Mucosa of gallbladder (tissue), 1 donor: ENCODE measurements around the gene DNAJC3. TPM values are rescaled to one million over a fixed set of nuclear protein-coding genes. Genes with fewer than 3 reads are reported as not detected.
A peak's percentile ranks its signal among the peaks of the same experiment; 100 is the strongest.
"Not testable (repeated sequence)": the region's sequence is repeated elsewhere in the genome, so short reads cannot be mapped to it uniquely, and the experiment has no call there.

Experiments used
- DNase-seq: peaks from one replicate; pipeline ENCODE4 v3.0.0-alpha.2; 2020; ENCODE audit warnings: low spot score
- total RNA-seq: library from RNA; stranded (reverse); gene quantifications from one replicate; pipeline ENCODE4 v1.2.1, GENCODE V29; 2021
- donor health status: DM: no; HTN: no; CAD: no.

The DNAJC3 gene
- total RNA-seq, 1 donor from 2014 or later = 76.5 TPM

- DNase-seq = no peak
These were observed 104.1 kb downstream of the DNAJC3 start for GRCh38 chr13:95781016-95781415.

GRCh38 chr13:95781940-95782339 lies 105.0 kb downstream of the DNAJC3 start:
- DNase-seq = not testable (repeated sequence)

DNA sequence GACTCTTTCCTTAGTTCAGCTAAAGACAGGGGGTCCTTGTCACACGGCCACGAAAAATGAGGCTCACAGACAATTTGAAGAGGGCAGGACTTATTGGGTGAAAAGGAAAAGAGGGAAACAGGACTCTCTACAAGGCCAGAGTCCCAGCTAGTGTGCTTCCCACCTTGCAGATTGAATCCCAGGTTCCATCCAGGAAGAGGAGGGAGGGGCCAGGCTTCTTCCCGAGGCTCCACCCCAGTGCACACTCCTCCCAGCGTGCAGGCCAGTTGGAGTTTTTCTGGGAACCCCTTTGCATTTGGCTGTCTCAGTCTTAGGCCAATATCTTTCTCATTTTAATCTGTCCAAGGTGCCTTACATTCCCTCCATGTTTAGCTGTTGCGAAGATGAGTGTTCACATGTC lies 106.8 kb downstream of the DNAJC3 start:
- no peak for DNase-seq

GRCh38 chr13:95784161-95784899 lies 107.4 kb downstream of the DNAJC3 start:
- DNase-seq = no peak

GRCh38 chr13:95784900-95785290 lies 108.0 kb downstream of the DNAJC3 start:
- no peak for DNase-seq

DNA sequence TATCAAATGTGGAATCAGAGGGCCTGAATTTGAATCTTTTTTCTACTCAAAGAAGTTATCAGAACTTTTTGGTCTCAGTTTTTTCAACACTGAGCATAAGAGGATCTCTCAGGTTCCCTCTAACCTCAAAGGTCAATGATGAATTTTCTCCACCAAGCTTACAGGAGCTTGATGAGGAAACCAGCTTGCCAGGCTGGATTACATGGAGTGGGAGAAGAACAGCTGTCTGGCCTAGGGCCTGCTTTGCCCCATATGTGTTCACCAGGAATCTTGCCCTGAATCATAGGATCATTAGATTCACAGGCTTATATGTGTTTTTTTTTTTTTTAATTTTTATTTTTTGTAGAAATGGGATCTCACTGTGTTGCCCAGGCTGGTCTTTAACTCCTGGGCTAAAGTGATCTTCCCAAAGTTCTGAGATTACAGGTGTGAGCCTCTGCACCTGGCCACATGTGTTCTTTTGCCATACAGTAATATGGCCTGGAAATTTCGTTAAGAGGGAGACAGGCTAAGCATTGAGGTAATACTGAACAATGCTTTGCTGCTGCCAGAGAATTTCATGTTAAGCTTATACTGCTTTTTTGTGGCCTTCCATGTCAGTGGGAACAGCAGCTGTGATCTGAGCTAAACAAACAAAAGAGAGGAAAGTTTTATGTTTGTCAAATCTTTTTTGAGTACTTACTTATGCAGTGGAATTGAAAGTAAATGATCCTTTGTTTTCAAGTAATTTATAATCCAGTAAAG lies 110.6 kb downstream of the DNAJC3 start:
- no peak for DNase-seq

GRCh38 chr13:95788100-95788463 lies 111.1 kb downstream of the DNAJC3 start:
- DNase-seq = no peak

DNA sequence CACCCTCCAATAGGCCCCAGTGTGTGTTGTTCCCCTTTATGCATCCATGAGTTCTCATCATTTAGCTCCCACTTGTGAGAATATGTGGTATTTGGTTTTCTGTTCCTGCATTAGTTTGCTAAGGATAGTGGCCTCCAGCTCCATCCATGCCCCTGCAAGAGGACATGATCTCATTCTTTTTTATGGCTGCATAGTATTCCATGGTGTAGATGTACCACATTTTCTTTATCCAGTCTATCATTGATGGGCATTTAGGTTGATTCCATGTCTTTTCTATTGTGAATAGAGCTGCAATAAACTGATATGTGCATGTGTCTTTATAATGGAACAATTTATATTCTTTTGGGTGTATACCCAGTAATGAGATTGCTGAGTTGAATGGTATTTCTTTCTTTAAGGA lies 112.4 kb downstream of the DNAJC3 start:
- DNase-seq = not testable (repeated sequence)

DNA sequence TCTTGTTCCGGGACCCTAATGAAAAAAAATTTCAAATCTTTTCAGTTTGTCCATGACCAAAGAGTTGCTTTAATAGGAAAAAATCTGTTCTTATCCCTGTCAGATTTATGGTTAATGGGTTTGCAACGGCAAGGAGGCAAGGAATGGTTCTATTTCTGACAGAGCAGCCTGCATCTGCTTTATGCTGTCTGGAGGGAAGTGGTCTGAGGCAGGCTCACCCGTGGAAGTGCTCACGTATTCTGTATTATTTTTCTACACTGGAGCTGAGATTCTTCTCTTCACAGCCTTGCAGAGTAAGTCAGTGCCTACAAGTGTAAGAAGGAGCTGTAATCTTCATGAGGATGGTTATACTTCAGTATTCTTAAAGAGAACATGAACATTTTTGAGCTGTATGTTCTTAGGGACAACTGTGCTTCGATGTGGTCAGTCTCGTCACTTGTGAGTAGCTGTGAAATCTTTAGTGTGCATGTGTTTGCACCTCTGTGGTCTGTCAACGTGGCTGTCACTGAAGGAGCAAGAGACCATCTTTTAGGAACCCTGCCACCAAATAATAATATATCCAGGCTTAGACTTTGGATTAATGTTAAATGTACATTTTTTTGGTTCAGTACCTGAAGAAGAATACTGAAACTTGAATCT lies 114.3 kb downstream of the DNAJC3 start:
- no peak for DNase-seq

DNA sequence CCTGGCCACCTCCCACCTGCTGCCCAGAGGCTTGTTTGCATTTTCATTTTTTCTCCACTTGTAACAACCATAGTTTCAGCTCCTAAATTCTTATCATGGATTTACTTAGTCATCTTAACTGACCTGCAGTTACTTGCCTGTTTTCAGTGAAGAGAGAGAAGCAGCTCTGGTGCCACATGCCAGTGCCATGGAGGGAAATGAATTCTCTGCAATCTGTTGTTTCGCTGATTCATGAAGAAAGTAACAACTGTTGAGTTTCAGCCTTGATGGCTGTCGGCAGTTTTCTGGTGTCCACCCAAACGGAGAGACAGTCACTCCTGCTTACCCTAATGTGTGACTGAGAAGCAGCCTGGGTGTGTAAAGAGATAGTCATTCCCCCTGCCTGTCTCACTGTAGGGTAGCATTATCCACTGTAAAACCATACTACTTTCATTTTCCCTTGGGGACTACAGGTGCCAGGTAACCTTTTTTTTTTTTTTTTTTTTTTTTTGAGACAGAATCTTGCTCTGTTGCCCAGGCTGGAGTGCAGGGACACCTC lies 116.1 kb downstream of the DNAJC3 start:
- DNase-seq = no peak

GRCh38 chr13:95793781-95794180 lies 116.8 kb downstream of the DNAJC3 start:
- DNase-seq = no peak

DNA sequence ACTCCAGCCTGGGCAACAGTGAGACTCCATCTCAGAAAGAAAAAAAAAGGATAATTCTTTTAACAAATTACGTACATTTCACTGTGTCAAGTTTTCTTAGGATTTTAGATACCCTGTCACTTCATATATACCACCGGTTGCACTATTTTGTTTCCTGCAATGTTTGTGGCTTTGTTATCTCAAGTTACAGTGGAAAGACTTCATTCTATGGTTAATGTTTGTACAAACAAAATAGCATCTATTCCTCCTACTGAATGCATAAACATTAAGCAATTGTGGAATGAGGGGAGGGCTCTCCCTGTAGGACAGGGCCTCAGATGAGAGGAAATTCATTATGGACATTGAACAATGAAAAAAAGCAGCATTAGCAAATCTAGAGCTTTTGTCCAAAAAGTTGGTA lies 120.1 kb downstream of the DNAJC3 start:
- no peak for DNase-seq

GRCh38 chr13:95800436-95800835 lies 123.5 kb downstream of the DNAJC3 start:
- no peak for DNase-seq

DNA sequence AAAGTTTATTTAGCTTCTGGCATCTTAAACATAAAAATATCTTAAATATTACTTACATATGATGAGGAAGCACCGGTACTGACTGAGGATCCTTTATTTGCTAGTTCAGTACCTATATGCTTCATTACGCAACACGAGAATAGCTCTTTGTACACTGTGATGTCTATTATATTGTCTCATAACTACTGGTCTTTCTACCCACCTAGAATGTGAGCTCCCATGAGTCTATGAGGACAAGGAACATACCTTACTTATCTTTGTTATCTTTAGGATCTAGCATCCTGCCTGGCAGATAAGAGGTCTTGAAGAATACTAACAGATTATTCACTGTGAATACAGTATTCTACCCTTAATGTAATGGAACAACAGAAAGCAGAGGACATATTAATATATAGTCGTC lies 124.9 kb downstream of the DNAJC3 start:
- no peak for DNase-seq

- DNase-seq = no peak
These were observed 129.0 kb downstream of the DNAJC3 start for GRCh38 chr13:95805921-95806320.

GRCh38 chr13:95809429-95809828 lies 132.5 kb downstream of the DNAJC3 start:
- DNase-seq = no peak

DNA sequence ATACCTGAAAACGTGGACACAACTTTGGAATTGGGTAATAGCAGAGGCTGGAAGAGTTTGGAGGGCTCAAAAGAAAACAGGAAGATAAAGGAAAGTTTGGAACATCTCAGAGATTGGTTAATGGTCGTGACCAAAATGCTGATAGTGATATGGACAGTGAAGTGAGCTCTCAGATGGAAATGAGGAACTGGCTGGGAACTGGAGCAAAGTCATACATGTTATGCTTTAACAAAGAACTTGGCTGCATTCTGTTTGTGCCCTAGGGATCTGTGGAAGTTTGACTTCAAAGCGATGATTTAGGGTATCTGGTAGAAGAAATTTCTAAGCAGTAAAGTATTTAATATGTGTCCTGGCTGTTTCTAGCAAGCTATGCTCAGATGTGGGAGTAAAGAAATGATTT lies 136.2 kb downstream of the DNAJC3 start:
- DNase-seq = no peak

DNA sequence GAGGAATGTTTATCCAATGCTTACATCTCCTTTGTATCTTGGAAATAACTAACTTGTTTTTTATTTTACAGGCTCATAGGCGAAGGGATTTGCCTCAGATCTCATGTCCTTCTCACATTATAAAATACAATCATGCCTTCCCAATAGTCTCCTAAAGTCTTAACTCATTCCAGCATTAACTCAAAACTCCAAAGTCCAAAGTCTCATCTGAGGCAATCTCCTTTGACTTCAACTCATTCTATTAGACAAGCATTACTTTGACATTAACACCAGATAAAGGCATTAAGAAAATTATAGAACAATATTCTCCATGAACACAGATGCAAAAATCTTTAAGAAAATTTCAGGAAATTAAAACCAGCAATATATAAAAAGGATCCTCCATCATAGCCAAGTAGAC lies 137.6 kb downstream of the DNAJC3 start:
- DNase-seq = no peak

GRCh38 chr13:95822303-95822702 lies 145.4 kb downstream of the DNAJC3 start:
- no peak for DNase-seq

DNA sequence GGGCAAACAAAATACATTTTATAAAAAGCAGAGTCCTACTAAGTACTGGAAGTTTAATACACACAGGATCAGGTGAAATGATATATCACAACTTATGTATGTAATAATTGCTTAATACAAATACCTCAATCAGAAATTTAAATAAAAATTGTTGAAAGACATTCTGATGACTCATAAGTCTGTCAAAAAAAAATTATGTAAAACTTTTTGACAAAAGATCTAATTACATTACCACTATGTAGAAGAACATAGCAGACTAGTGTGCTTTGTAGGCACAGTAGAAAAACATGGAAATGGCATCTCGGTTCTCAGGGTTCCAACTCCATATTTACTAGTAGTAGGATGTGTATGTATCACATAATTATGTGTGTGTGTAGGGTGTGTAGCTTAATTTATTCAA lies 156.2 kb downstream of the DNAJC3 start:
- no peak for DNase-seq

- no peak for DNase-seq
These were observed 156.8 kb downstream of the DNAJC3 start for GRCh38 chr13:95833719-95834118.

GRCh38 chr13:95834134-95834765 lies 157.3 kb downstream of the DNAJC3 start:
- peak; percentile 70 for DNase-seq
